HG02798 (cell line): ENCODE results near the gene GBA3.

Experiments used
- ATAC-seq: cut with Tn5 transposase; IDR thresholded peaks from one replicate; pipeline ENCODE4 v1.9.1; 2021; ENCODE audit warnings: mild to moderate bottlenecking; ENCODE audit not compliant: unreplicated experiment, poor library complexity

Gene GBA3

GRCh38 chr4:22689428-22689827 lies 3.3 kb upstream of the GBA3 start:
- no peak for ATAC-seq

DNA sequence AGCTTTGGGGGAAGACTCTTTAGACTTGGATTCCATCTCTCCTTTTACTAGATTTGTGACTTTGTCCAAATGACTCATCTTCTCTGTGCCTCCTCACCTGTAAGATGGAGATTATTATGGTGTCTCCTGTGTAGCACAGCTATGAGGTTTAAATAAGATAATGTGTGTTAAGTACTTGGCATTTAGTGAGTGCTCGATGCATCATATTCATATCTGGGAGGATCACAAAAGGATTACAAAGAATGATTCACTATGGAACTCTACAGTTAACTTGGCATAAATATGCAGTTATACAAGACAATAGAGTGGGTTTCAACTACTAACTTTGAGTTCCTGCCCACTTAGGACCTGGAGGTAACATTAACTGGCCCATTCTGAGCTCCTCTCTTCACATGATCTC lies 2.3 kb downstream of the GBA3 start:
- no peak for ATAC-seq

- ATAC-seq = no peak
Measured at GRCh38 chr4:22695917-22696316, 3.2 kb downstream of the GBA3 start.

DNA sequence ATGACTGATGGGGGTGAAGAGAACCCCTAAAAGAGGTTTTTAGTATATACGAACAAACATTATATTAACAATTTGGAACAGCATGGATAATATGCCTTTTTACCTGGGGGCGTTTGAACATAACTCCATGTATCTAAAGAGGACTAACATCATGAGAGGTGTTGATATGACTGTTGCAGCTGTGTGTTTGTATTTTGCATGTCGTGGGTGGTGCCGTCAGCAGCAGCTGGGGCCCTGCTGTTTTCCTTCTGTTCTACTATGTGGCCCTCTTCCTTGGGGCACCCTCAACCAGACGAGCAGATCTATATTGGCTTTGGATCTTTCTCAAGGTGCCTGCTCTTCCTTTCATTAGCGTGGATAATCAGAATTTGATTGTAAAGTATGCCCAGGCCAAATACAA lies 11.2 kb downstream of the GBA3 start:
- ATAC-seq = no peak

DNA sequence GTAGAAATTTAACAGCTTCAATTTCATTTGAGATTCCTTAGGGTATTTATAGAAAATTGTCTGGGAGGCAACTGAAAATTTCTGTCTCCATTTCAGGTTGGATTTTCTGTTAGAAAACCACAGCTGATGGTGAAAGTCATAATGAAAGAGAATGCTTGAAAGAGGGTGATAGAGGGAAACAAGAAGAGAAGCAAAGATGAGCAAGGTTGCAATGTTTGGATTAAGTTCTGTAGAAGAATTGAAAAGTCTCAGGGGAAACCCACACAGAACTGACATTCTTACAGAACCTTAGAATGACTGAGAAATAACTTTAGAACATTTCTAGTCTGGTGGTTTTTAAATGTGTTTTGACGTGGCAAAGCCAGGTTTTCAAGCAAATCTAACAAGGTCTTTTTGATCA lies 14.7 kb downstream of the GBA3 start:
- peak; percentile 54 for ATAC-seq

DNA sequence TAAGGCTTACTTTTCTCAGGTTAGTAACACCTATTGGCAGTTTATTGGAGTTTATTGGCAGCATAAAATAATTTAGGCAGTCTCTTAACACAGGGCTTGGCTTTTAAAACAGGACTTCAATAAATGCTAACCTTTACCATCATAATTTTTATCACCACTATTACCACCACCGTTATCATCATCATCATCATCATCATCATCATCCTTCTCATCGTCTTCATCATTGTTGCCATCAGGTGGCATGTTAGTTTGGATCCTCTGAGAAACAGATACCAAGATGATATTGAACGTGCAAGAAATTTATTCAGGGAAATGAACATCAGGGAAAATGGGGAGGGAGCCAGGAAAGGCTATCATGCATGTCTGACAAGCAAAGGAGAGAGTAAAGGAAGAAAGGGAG lies 16.2 kb downstream of the GBA3 start:
- no peak for ATAC-seq

DNA sequence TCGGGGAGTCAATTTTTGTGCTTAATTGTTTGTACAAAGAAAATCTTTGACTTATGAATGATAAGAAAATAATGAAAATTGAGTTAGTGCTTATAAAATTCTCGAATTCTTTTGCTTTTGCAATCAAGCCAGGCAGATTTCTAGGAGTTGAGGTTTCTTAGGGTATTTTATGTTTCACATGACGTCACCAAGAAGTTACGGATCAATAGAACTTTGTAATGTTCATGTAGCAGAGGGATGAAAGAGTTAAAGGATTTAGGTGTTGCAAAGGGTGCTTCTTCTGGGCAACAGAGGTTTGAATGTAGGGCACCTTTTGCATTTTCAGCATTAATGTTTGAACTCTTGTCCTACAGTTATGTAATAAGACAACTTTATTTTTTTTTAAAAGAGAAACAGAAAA lies 19.4 kb downstream of the GBA3 start:
- no peak for ATAC-seq

DNA sequence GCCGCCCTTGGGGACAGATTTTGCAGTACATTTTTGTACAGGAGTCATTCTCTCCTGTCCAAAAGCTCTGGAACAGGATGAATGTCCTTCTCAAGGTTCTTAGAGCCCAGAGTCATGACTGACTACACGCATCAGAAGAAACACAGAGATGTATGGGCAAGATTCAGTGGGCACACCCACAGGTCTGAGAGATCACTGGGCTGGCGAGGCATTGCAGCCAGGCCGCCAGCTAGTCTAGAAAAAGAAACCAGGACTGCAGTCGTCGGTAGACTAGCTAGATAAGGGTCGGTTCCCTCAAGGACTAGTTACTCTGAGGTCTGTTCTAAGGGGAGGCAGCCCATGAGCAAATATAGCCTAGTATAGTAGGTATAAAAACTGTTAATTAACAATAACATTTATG lies 19.8 kb downstream of the GBA3 start:
- ATAC-seq = no peak

DNA sequence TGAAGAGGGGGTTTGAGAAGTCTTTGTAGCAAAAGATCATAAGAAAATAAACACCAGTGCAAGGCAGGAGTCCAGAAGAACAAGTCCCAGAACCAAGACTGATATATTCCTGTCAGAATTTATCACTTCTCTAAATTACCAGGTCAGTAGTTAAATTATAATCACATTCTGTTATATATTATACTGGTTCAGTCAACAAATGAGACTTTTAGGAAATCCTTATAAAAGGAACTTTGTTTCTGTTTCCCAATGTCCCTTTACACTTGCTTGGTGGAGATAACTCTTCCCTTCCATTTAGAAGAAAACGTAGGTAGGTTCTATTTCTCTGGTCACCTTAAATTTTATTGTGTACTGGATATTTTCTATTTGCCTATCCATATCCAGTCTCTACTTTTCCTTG lies 21.1 kb downstream of the GBA3 start:
- no peak for ATAC-seq

- no peak for ATAC-seq
Measured at GRCh38 chr4:22719218-22719617, 26.5 kb downstream of the GBA3 start.

- ATAC-seq = no peak
Measured at GRCh38 chr4:22720091-22720490, 27.4 kb downstream of the GBA3 start.

- ATAC-seq = no peak
Measured at GRCh38 chr4:22721204-22721603, 28.5 kb downstream of the GBA3 start.

GRCh38 chr4:22730021-22730420 lies 37.3 kb downstream of the GBA3 start:
- no peak for ATAC-seq

DNA sequence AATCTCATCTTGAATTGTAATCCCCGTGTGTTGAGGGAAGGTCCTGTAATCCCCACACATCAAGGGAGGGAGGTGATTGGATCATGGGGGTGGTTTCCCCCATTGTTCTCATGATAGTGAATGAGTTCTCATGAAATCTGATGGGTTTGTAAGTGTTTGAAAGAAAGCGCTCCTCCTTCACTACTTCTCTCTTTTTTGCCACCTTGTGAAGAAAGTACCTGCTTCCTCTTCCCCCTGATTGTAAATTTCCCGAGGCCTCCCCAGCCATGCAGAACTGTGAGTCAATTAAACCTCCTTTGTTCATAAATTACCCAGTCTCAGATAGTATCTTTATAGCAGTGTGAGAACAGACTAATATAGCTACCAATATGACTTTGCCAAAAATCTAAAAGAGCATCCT lies 41.1 kb downstream of the GBA3 start:
- ATAC-seq = no peak

DNA sequence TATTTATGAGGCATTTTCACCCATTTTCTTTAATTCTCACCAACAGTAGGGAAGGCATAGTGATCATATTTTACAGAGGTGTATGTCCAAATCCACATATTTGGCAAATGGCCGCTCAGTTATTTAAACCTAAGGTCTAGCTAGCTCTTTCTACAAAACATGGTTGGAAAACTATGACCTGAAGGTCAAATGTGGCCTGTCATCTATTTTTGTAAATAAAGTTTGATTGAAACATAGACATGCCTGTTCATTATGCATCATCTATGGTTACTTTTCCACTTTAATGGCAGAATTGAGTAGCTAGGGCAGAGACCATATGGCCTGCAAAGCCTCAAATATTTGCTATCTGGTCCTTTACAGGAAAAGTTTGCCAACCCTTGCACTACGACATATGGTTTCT lies 44.2 kb downstream of the GBA3 start:
- no peak for ATAC-seq

GRCh38 chr4:22739968-22740367 lies 47.2 kb downstream of the GBA3 start:
- ATAC-seq = no peak

- no peak for ATAC-seq
Measured at GRCh38 chr4:22741744-22742143, 49.0 kb downstream of the GBA3 start.

GRCh38 chr4:22743290-22743689 lies 50.6 kb downstream of the GBA3 start:
- ATAC-seq = no peak

- ATAC-seq = no peak
Measured at GRCh38 chr4:22744478-22745062, 51.8 kb downstream of the GBA3 start.

DNA sequence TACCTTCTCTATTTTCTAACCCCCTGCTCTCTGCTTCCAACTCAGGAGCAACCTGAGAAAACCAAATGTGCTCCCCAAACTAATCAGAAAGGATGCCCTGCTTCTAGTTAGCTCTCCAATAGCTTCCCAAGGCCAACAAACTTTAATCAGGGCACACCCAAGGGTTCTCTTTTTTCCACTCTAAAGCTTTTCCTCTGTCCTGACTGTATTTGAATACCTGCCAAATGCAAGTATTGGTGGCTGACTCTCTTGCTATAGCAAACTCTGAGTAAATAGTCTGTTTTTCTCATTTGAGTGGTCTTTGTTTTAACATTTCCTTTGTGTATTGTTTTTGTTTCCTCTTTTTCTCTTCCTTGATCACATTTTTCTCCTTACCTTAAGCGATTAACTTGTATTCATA lies 52.5 kb downstream of the GBA3 start:
- no peak for ATAC-seq

DNA sequence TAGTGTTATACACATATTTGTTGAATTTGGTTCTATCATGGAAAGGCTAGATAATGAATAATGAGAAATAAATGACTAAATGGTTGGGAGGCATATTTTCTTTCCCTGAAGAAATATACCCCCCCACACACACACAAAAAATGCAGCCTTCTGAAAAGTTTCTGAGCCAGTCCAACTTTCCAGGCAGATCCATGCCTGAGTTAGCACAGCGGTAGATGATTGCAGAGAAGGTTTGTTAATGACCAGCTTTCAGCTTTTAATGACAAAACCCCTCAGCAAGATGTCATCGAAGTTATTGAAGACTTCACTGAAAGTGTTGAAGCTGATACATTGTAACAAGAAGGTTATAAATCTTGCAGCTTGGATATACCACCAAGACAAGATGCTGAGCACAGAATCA lies 61.4 kb downstream of the GBA3 start:
- ATAC-seq = no peak

- no peak for ATAC-seq
Measured at GRCh38 chr4:22762548-22762947, 69.8 kb downstream of the GBA3 start.

DNA sequence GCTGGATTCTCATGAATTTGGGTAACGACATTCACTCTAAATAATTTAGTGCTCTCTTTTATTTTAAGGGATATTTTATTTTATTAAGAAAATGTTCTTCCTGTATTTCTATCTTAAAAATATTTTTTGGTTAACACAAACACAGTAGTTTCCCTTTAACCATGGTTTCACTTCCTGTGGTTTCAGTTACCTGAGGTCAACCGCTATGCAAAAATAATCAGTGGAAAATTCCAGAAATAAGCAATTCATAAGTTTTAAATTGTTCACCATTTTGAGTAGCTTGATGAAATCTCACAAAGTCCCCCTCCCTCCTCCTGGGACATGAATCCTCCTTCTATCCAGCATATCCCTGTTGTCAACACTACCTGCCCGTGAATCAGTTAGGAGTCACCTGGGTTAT lies 71.4 kb downstream of the GBA3 start:
- no peak for ATAC-seq
